PC-9 (cell line): ENCODE measurements around the gene CEP78. TPM values are rescaled to one million over a fixed set of nuclear protein-coding genes. Genes with fewer than 3 reads are reported as not detected.

Experiments used
- BruUV-seq: library from RNA; stranded (reverse); fragments of 400-500 nt; replicated peaks from 2 replicates; lab custom pipeline; 2021; lab: Mats Ljungman, UMichigan
- CTCF ChIA-PET: fragments of 300-600 bp; sonication (Branson Sonifier 250); formaldehyde crosslinking; loops from one replicate; lab custom pipeline; 2022; ENCODE audit warnings: antibody characterized with exemption; lab: Charles Lee
- POLR2A ChIA-PET: fragments of 300-600 bp; sonication (Branson Sonifier 250); formaldehyde crosslinking; loops from one replicate; lab custom pipeline; 2022; ENCODE audit warnings: antibody characterized with exemption; ENCODE audit not compliant: unreplicated experiment; lab: Charles Lee
- DNase-seq, 2 experiments: peaks; one replicate each; pipeline versions ENCODE4 v3.0.0 to v3.0.0-alpha.2; 2015 to 2022; ENCODE audit warnings: mixed read lengths in 1 of 2
- H2AFZ ChIP-seq: fragments of 200-600 bp; sonication (generic); 2 replicates; pipeline ENCODE4 v1.8.1; 2017; ENCODE audit warnings: antibody characterized with exemption
- H3F3A ChIP-seq: fragments of 200-600 bp; sonication (generic); 2 replicates; pipeline ENCODE4 v1.8.1; 2017; ENCODE audit warnings: antibody characterized with exemption, mild to moderate bottlenecking, low read depth; ENCODE audit not compliant: insufficient read depth
- H3K27ac ChIP-seq: fragments of 200-600 bp; sonication (generic); 2 replicates; pipeline ENCODE4 v1.6.1; 2016; ENCODE audit warnings: mixed run types
- H3K27me3 ChIP-seq: fragments of 200-600 bp; sonication (generic); 2 replicates; pipeline ENCODE4 v1.6.1; 2016; ENCODE audit warnings: low read depth, mixed run types; ENCODE audit not compliant: insufficient read depth
- H3K36me3 ChIP-seq: fragments of 200-600 bp; sonication (generic); 2 replicates; pipeline ENCODE4 v1.6.1; 2016; ENCODE audit warnings: low read depth, mixed run types
- H3K4me1 ChIP-seq: fragments of 200-600 bp; sonication (generic); replicated peaks from 2 replicates; pipeline ENCODE4 v1.6.1; 2016; ENCODE audit warnings: mixed run types; ENCODE audit not compliant: insufficient read depth
- H3K4me2 ChIP-seq: fragments of 200-600 bp; sonication (generic); 2 replicates; pipeline ENCODE4 v1.6.1; 2017; ENCODE audit warnings: mixed run types
- H3K4me3 ChIP-seq: fragments of 200-600 bp; sonication (generic); 2 replicates; pipeline ENCODE4 v1.6.1; 2016; ENCODE audit warnings: mixed run types
- H3K79me2 ChIP-seq: fragments of 200-600 bp; sonication (generic); 2 replicates; pipeline ENCODE4 v1.6.1; 2017; ENCODE audit warnings: low read depth, mixed run types
- H3K9me2 ChIP-seq: fragments of 200-600 bp; sonication (generic); 2 replicates; pipeline ENCODE4 v1.8.1; 2017; ENCODE audit warnings: mild to moderate bottlenecking; ENCODE audit not compliant: insufficient read depth
- H3K9me3 ChIP-seq: fragments of 200-600 bp; sonication (generic); 2 replicates; pipeline ENCODE4 v1.8.1; 2016; ENCODE audit warnings: low read depth; ENCODE audit not compliant: insufficient read depth
- H4K20me1 ChIP-seq: fragments of 200-600 bp; sonication (generic); 2 replicates; pipeline ENCODE4 v1.8.1; 2017; ENCODE audit not compliant: insufficient read depth
- EZH2 ChIP-seq: fragments of 200-600 bp; sonication (generic); IDR thresholded peaks from 2 replicates; pipeline ENCODE4 v1.8.0; 2017; ENCODE audit warnings: antibody characterized with exemption, low read depth
- intact Hi-C: fragments of 100-400 bp; cut with micrococcal nuclease; formaldehyde crosslinking; loops from one replicate; pipeline ENCODE4 v1.10.0; 2022; ENCODE audit not compliant: unreplicated experiment
- total RNA-seq: library from RNA; stranded (reverse); gene quantifications from 2 replicates; pipeline ENCODE4 v1.2.3, GENCODE V29; 2021
- TF ChIP-seq, protein P1 (sequence below): fragments of 200-600 bp; sonication (generic); conservative IDR thresholded peaks from 2 replicates; pipeline ENCODE4 v1.6.1; 2017; ENCODE audit warnings: mixed run types, antibody characterized with exemption, mild to moderate bottlenecking, moderate library complexity

Gene CEP78
- total RNA-seq, 1 experiment from 2014 or later, result 37.8 TPM

DNA sequence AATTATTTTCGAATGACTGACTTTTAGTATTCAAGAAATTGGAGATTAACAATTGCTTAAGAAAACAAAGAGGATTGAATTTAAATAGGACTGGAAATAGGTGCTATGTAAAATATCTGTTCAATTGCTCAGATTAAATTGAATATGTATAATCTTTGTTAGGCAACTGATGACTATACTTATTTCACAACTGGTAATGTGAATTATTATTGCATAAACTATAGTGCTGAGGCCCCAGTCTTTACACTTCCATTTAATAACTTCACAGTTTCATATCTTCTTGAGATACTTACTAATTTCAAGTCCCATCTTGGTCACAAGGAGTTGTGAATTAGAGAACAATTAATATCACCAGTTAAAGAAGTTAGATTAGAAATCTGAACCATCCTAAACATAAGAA is 16.7 kb downstream of the CEP78 start:
- Histone ChIP-seq H3K4me1 (no peaks in the 10 kb centered on the region), H2AFZ (no peak overlapping the region), H3K9me3 (no peaks in the 10 kb centered on the region), H3F3A (no peaks in the 10 kb centered on the region), H3K27ac (no peak overlapping the region), H3K4me2 (no peak overlapping the region), H4K20me1 (no peaks in the 10 kb centered on the region), H3K9me2 (no peaks in the 10 kb centered on the region), H3K36me3 (peaks cover 8% of the 10 kb centered on the region; the same call in 1 of the 2 replicates), H3K4me3 (no peak overlapping the region), H3K79me2 (no peaks in the 10 kb centered on the region), H3K27me3 (no peaks in the 10 kb centered on the region)
- BruUV-seq, result no TSS peak
- intact Hi-C loops, result no loop called here
- ChIA-PET CTCF (no interaction called here), POLR2A (no interaction called here)
- TF ChIP-seq EZH2, result no peak
- TF ChIP-seq, protein P1, sequence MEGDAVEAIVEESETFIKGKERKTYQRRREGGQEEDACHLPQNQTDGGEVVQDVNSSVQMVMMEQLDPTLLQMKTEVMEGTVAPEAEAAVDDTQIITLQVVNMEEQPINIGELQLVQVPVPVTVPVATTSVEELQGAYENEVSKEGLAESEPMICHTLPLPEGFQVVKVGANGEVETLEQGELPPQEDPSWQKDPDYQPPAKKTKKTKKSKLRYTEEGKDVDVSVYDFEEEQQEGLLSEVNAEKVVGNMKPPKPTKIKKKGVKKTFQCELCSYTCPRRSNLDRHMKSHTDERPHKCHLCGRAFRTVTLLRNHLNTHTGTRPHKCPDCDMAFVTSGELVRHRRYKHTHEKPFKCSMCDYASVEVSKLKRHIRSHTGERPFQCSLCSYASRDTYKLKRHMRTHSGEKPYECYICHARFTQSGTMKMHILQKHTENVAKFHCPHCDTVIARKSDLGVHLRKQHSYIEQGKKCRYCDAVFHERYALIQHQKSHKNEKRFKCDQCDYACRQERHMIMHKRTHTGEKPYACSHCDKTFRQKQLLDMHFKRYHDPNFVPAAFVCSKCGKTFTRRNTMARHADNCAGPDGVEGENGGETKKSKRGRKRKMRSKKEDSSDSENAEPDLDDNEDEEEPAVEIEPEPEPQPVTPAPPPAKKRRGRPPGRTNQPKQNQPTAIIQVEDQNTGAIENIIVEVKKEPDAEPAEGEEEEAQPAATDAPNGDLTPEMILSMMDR, result no peak
- no peak for DNase-seq

- POLR2A ChIA-PET, result no interaction called here
- no peak overlapping the region for H2AFZ ChIP-seq
- no peaks in the 10 kb centered on the region for H3K4me1 ChIP-seq
- no peak for DNase-seq
- TF ChIP-seq, protein P1, result no peak
- TF ChIP-seq EZH2, result no peak
- H3F3A ChIP-seq, result no peaks in the 10 kb centered on the region
- intact Hi-C loops, result no loop called here
- no TSS peak for BruUV-seq
- H3K27ac ChIP-seq, result no peak overlapping the region
- H3K4me3 ChIP-seq, result no peak overlapping the region
- peaks cover 8% of the 10 kb centered on the region; the same call in 1 of the 2 replicates for H3K36me3 ChIP-seq
- no peaks in the 10 kb centered on the region for H3K27me3 ChIP-seq
- CTCF ChIA-PET, result no interaction called here
- H3K79me2 ChIP-seq, result no peaks in the 10 kb centered on the region
- no peak overlapping the region for H3K4me2 ChIP-seq
- H4K20me1 ChIP-seq, result no peaks in the 10 kb centered on the region
- no peaks in the 10 kb centered on the region for H3K9me3 ChIP-seq
- H3K9me2 ChIP-seq, result no peaks in the 10 kb centered on the region
Measured at GRCh38 chr9:78253285-78253684, 17.4 kb downstream of the CEP78 start.

GRCh38 chr9:78261403-78262001 is 25.6 kb downstream of the CEP78 start:
- H3F3A ChIP-seq, result peaks cover 4% of the 10 kb centered on the region; the same call in 1 of the 2 replicates
- POLR2A ChIA-PET, result no interaction called here
- no peak for DNase-seq
- BruUV-seq, result no TSS peak
- H3K27me3 ChIP-seq, result no peaks in the 10 kb centered on the region
- H3K4me3 ChIP-seq, result no peak overlapping the region
- H3K36me3 ChIP-seq, result 0 out of 2 replicates have a peak, but pooled peaks cover 3% of the 10 kb centered on the region
- no peaks in the 10 kb centered on the region; the same call in 1 of the 2 replicates for H4K20me1 ChIP-seq
- CTCF ChIA-PET, result no interaction called here
- no peak overlapping the region for H2AFZ ChIP-seq
- no peak overlapping the region for H3K27ac ChIP-seq
- no peaks in the 10 kb centered on the region for H3K4me1 ChIP-seq
- H3K79me2 ChIP-seq, result no peaks in the 10 kb centered on the region
- TF ChIP-seq, protein P1, result peak; percentile 82
- no peak for TF ChIP-seq EZH2
- H3K9me2 ChIP-seq, result no peaks in the 10 kb centered on the region
- H3K4me2 ChIP-seq, result no peak overlapping the region
- intact Hi-C loops, result loop anchor here (5.0 to 10.0 kb wide), 3 partner anchors 36 to 106 kb away; partner anchors contain the start of gene PSAT1
- H3K9me3 ChIP-seq, result no peaks in the 10 kb centered on the region
